Erythroblast (primary cell): ENCODE measurements around the gene B3GNT5.

Experiments
- GATA1 ChIP-seq: IDR thresholded peaks from 2 replicates; pipeline ENCODE4 v1.6.1; 2011; ENCODE audit warnings: low read depth, mild to moderate bottlenecking, control low read depth, low read length, moderate library complexity
- POLR2A ChIP-seq: IDR thresholded peaks from 2 replicates; pipeline ENCODE4 v1.6.1; 2011; ENCODE audit warnings: mild to moderate bottlenecking, low read length

DNA sequence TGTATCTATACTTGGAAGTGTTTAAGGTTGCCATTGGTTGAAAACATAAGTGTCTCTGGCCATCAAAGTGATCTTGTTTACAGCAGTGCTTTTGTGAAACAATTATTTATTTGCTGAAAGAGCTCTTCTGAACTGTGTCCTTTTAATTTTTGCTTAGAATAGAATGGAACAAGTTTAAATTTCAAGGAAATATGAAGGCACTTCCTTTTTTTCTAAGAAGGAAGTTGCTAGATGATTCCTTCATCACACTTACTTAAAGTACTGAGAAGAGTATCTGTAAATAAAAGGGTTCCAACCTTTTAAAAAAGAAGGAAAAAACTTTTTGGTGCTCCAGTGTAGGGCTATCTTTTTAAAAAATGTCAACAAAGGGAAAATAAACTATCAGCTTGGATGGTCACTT lies 19.7 kb downstream of the B3GNT5 start:
- TF ChIP-seq POLR2A (no peak), GATA1 (no peak)
